Endothelial cell of umbilical vein (primary cell): Measurements from ENCODE around the gene PRKX. TPM values are rescaled to one million over a fixed set of nuclear protein-coding genes. Genes with fewer than 3 reads are reported as not detected.

Source experiments
- BruUV-seq: library from RNA; stranded (reverse); fragments of 400-500 nt; replicated peaks from 2 replicates; lab custom pipeline; 2021; lab: Mats Ljungman, UMichigan
- CTCF ChIA-PET: fragments of 300-600, 350-600 bp; sonication (Branson Sonifier 250); formaldehyde crosslinking; loops from one replicate; lab custom pipeline; 2021; ENCODE audit warnings: antibody characterized with exemption, inconsistent platforms; lab: Charles Lee
- POLR2A ChIA-PET: fragments of 300-600, 350-600 bp; sonication (Branson Sonifier 250); formaldehyde crosslinking; loops from one replicate; lab custom pipeline; 2021; ENCODE audit warnings: antibody characterized with exemption, inconsistent platforms; lab: Charles Lee
- DNase-seq: peaks from one replicate; pipeline ENCODE4 v3.0.0-alpha.2; 2011; ENCODE audit warnings: low read depth, low spot score
- FAIRE-seq: peaks from 2 replicates; lab custom pipeline; 2011; peaks lifted over from hg19 to GRCh38; lab: Jason Lieb, UNC
- H2AFZ ChIP-seq: 2 replicates; pipeline ENCODE4 v1.6.0; 2012; ENCODE audit warnings: low read depth, low read length, control low read depth, inconsistent platforms
- H3K27ac ChIP-seq: 2 replicates; pipeline ENCODE4 v1.5.1; 2011; ENCODE audit warnings: low read depth, mild to moderate bottlenecking, control low read depth, low read length, moderate library complexity; ENCODE audit not compliant: insufficient read depth
- H3K27me3 ChIP-seq, 2 experiments: 2 replicates each; pipeline versions ENCODE4 v1.6.0 to v1.6.1; 2011; ENCODE audit warnings: low read length in 2 of 2, mixed read lengths in 1 of 2; ENCODE audit not compliant: control insufficient read depth in 2 of 2, insufficient read depth in 2 of 2
- H3K36me3 ChIP-seq, 2 experiments: 2 replicates in 1 of 2; 3 replicates in 1 of 2; pipeline ENCODE4 v1.5.1; 2011; ENCODE audit warnings: low read length in 2 of 2, mild to moderate bottlenecking in 1 of 2, moderate library complexity in 1 of 2; ENCODE audit not compliant: control insufficient read depth in 2 of 2, insufficient read depth in 2 of 2; ENCODE audit errors: extremely low read depth in 1 of 2
- H3K4me1 ChIP-seq: 3 replicates; pipeline ENCODE4 v1.5.1; 2011; ENCODE audit warnings: mild to moderate bottlenecking, low read length; ENCODE audit not compliant: control insufficient read depth, insufficient read depth; ENCODE audit errors: extremely low read depth
- H3K4me2 ChIP-seq: 2 replicates; pipeline ENCODE4 v1.6.1; 2011; ENCODE audit warnings: low read length, control low read depth, mixed read lengths; ENCODE audit not compliant: insufficient read depth
- H3K4me3 ChIP-seq, 3 experiments: fragments of 200-600 bp in 1 of 3; sonication (generic), shearing (Covaris generic) in 1 of 3; replicated peaks in 1 of 3; 2 replicates each; pipeline ENCODE4 v1.5.1; 2011 to 2016; ENCODE audit warnings: control low read depth in 3 of 3, low read length in 3 of 3, mild to moderate bottlenecking in 2 of 3, inconsistent platforms in 1 of 3, low read depth in 1 of 3, moderate library complexity in 1 of 3; ENCODE audit not compliant: insufficient read depth in 1 of 3
- H3K79me2 ChIP-seq: 2 replicates; pipeline ENCODE4 v1.6.0; 2012; ENCODE audit warnings: low read length, inconsistent platforms; ENCODE audit not compliant: control insufficient read depth, insufficient read depth
- H3K9ac ChIP-seq: replicated peaks from 2 replicates; pipeline ENCODE3; 2011; ENCODE audit warnings: low read length, control low read depth; ENCODE audit not compliant: insufficient read depth; ENCODE audit errors: extremely low read depth
- H3K9me1 ChIP-seq: replicated peaks from 3 replicates; pipeline ENCODE4 v1.6.0; 2011; ENCODE audit warnings: mild to moderate bottlenecking, low read length; ENCODE audit not compliant: control insufficient read depth, insufficient read depth; ENCODE audit errors: extremely low read depth
- H3K9me3 ChIP-seq: replicated peaks from 2 replicates; pipeline ENCODE4 v1.5.1; 2012; ENCODE audit warnings: low read length, inconsistent platforms; ENCODE audit not compliant: control insufficient read depth, insufficient read depth
- H4K20me1 ChIP-seq: replicated peaks from 2 replicates; pipeline ENCODE3; 2011; ENCODE audit warnings: mild to moderate bottlenecking, low read length; ENCODE audit not compliant: control insufficient read depth, insufficient read depth; ENCODE audit errors: extremely low read depth
- CTCF ChIP-seq, 2 donors: IDR thresholded peaks; 1 replicate in 1 of 2; 2 replicates in 1 of 2; pipeline ENCODE4 v1.5.1; 2011; ENCODE audit warnings: low read length in 2 of 2, mild to moderate bottlenecking in 2 of 2, moderate library complexity in 2 of 2, control low read depth in 1 of 2, inconsistent platforms in 1 of 2, low read depth in 1 of 2; ENCODE audit not compliant: insufficient read depth in 1 of 2; ENCODE audit errors: extremely low read depth in 1 of 2
- EZH2 ChIP-seq: IDR thresholded peaks from 2 replicates; pipeline ENCODE4 v1.6.1; 2012; ENCODE audit warnings: borderline replicate concordance, low read depth, mild to moderate bottlenecking, moderate library complexity, low read length, inconsistent platforms; ENCODE audit not compliant: severe bottlenecking
- FOS ChIP-seq: IDR thresholded peaks from 2 replicates; pipeline ENCODE4 v1.6.1; 2011; ENCODE audit warnings: mild to moderate bottlenecking, low read length, moderate library complexity, borderline replicate concordance; ENCODE audit not compliant: insufficient read depth
- GATA2 ChIP-seq: IDR thresholded peaks from 2 replicates; pipeline ENCODE4 v1.7.0; 2011; ENCODE audit warnings: low read depth, mild to moderate bottlenecking, moderate library complexity, mixed read lengths, low read length; ENCODE audit not compliant: insufficient read length, insufficient read depth
- JUN ChIP-seq: IDR thresholded peaks from 2 replicates; pipeline ENCODE4 v1.6.1; 2011; ENCODE audit warnings: borderline replicate concordance, low read depth; ENCODE audit not compliant: insufficient read length, insufficient read depth
- MYC ChIP-seq: IDR thresholded peaks from one replicate; pipeline ENCODE4 v1.6.1; 2011; ENCODE audit warnings: mild to moderate bottlenecking, low read depth, low read length
- POLR2A ChIP-seq: IDR thresholded peaks from 2 replicates; pipeline ENCODE4 v1.6.1; 2012; ENCODE audit warnings: low read depth, mild to moderate bottlenecking, control low read depth, low read length
- POLR2AphosphoS5 ChIP-seq: IDR thresholded peaks from 2 replicates; pipeline ENCODE4 v1.6.1; 2012; ENCODE audit warnings: low read depth, mild to moderate bottlenecking, control low read depth, low read length, moderate library complexity; ENCODE audit not compliant: insufficient read depth
- dilution Hi-C: fragments of 300-500 bp; cut with MboI; formaldehyde crosslinking; loops from one replicate; pipeline ENCODE4 v1.15.0; 2019; ENCODE audit warnings: low sequenced_read_pairs; ENCODE audit not compliant: extremely low pct_ligation_motif_present
- intact Hi-C: fragments of 100-400 bp; cut with micrococcal nuclease; formaldehyde crosslinking; loops from one replicate; pipeline ENCODE4 v1.10.0; 2022
- polyA plus RNA-seq, 4 experiments: library from polyadenylated mRNA; depleted of rRNA in 3 of 4; stranded (reverse) in 3 of 4; unstranded in 1 of 4; fragments of >200 nt; gene quantifications; 2 replicates each; pipeline versions ENCODE4 v1.2.1 to v1.2.3, GENCODE V29; 2011 to 2012; ENCODE audit warnings: missing spikeins in 1 of 4
- total RNA-seq: library from RNA; stranded (reverse); gene quantifications from 2 replicates; pipeline ENCODE4 v1.2.3, GENCODE V29; 2021
- TF ChIP-seq, protein P1 (sequence below): IDR thresholded peaks from 2 replicates; pipeline ENCODE4 v1.6.1; 2011; ENCODE audit not compliant: insufficient read depth, insufficient read length

Gene PRKX
- total and polyA plus RNA-seq, 2 donors (not counting 3 experiments of a cell fraction or from before 2014, with no cell fraction given): 11.2 to 27.5 TPM

GRCh38 chrX:3680459-3680858, 33.0 kb downstream of the PRKX start:
- Histone ChIP-seq H3K4me2 (no peak overlapping the region), H2AFZ (no peak overlapping the region), H3K4me3 (no peak overlapping the region), H4K20me1 (no peaks in the 10 kb centered on the region), H3K4me1 (no peaks in the 10 kb centered on the region), H3K36me3 (no peaks in the 10 kb centered on the region), H3K9me1 (no peaks in the 10 kb centered on the region), H3K27me3 (no peaks in the 10 kb centered on the region), H3K79me2 (peaks cover 9% of the 10 kb centered on the region), H3K9ac (no peak overlapping the region), H3K27ac (no peak overlapping the region), H3K9me3 (no peaks in the 10 kb centered on the region)
- intact Hi-C loops: no loop called here
- dilution Hi-C loops: no loop called here
- TF ChIP-seq EZH2 (no peak), FOS (no peak), POLR2A (no peak), JUN (no peak), MYC (no peak), POLR2AphosphoS5 (no peak), CTCF (IDR thresholded peaks at IDR 0.05; ENCODE audit: extremely low read depth in 1 of 2, insufficient read depth in 1 of 2, low read depth in 1 of 2, low read length in 2 of 2) (no peak), GATA2 (no peak)
- TF ChIP-seq, protein P1, sequence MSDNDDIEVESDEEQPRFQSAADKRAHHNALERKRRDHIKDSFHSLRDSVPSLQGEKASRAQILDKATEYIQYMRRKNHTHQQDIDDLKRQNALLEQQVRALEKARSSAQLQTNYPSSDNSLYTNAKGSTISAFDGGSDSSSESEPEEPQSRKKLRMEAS: no peak
- CTCF ChIA-PET: no interaction called here
- DNase-seq (no peak), FAIRE-seq (no peak)
- POLR2A ChIA-PET: no interaction called here
- no TSS peak for BruUV-seq
